Transverse colon (tissue), 4 donors: ENCODE measurements around the gene GFAP. TPM values are rescaled to one million over a fixed set of nuclear protein-coding genes. Genes with fewer than 3 reads are reported as not detected.

Experiments used
- DNase-seq: peaks from one replicate; pipeline ENCODE4 v3.0.0-alpha.2; 2019
- H3K27ac ChIP-seq, 4 donors: fragments of 200-600 bp; sonication (generic); 2 replicates each; pipeline ENCODE4 v1.5.1; 2016 to 2018; ENCODE audit warnings: inconsistent platforms in 4 of 4
- H3K27me3 ChIP-seq: fragments of 200-600 bp; sonication (generic); 2 replicates; pipeline ENCODE4 v1.5.1; 2017; ENCODE audit warnings: inconsistent platforms
- H3K36me3 ChIP-seq, 4 donors: fragments of 200-600 bp; sonication (generic); 2 replicates each; pipeline ENCODE4 v1.5.1; 2017 to 2019; ENCODE audit warnings: inconsistent platforms in 4 of 4
- H3K4me1 ChIP-seq, 4 donors: fragments of 200-600 bp; sonication (generic); 2 replicates each; pipeline ENCODE4 v1.5.1; 2017 to 2020; ENCODE audit warnings: inconsistent platforms in 4 of 4
- H3K4me3 ChIP-seq, 4 donors: fragments of 200-600 bp; sonication (generic); 1 replicate in 1 of 4; 2 replicates in 3 of 4; pipeline versions ENCODE4 v1.5.1 to v1.6.1; 2017 to 2019; ENCODE audit warnings: inconsistent platforms in 4 of 4
- H3K9me3 ChIP-seq, 2 donors: fragments of 200-600 bp; sonication (generic); 2 replicates each; pipeline ENCODE4 v1.5.1; 2017 to 2019; ENCODE audit warnings: inconsistent platforms in 2 of 2
- EP300 ChIP-seq: sonication (generic); formaldehyde crosslinking; IDR thresholded peaks from one replicate; pipeline ENCODE4 v1.6.1; 2017; ENCODE audit warnings: antibody characterized with exemption, low read depth
- POLR2A ChIP-seq: fragments of 450-650 bp; IDR thresholded peaks from one replicate; pipeline ENCODE4 v1.6.1; 2016; ENCODE audit warnings: antibody characterized with exemption, mild to moderate bottlenecking, moderate library complexity
- POLR2AphosphoS5 ChIP-seq, 3 donors: sonication (generic); formaldehyde crosslinking; IDR thresholded peaks; one replicate each; pipeline ENCODE4 v1.6.1; 2016; ENCODE audit warnings: antibody characterized with exemption in 3 of 3
- WGBS, 2 donors: methylation state at CpG; one replicate each; pipeline ENCODE4 v1.1.5; 2018; ENCODE audit warnings: low coverage in 1 of 2; 5-methylcytosine and 5-hydroxymethylcytosine counted together
- in situ Hi-C, 4 donors: fragments of 200-750 bp; cut with MboI; loops; one replicate each; pipeline versions ENCODE4 v1.15.0 to v1.15.1; 2017; ENCODE audit warnings: low sequenced_read_pairs in 3 of 4, low pct_ligation_motif_present in 1 of 4, low pct_unique_long_range_greater_than_20kb in 1 of 4
- intact Hi-C: fragments of 100-400 bp; cut with DNase I; formaldehyde crosslinking; loops from one replicate; pipeline ENCODE4 v1.15.1; 2023; ENCODE audit warnings: low total_unique reads
- total RNA-seq, 4 donors: library from RNA; depleted of rRNA; stranded (reverse); fragments of >200 nt; gene quantifications; one replicate each; pipeline ENCODE4 v1.1.0, GENCODE V29; 2016
- TF ChIP-seq, protein P1 (sequence below), 5 experiments: fragments of 200-600 bp in 3 of 5; fragments of 450-650 bp in 2 of 5; sonication (generic) in 3 of 5; IDR thresholded peaks; 1 replicate in 2 of 5; 2 replicates in 3 of 5; pipeline ENCODE4 v1.5.1; 2016 to 2017; ENCODE audit warnings: antibody characterized with exemption in 5 of 5, inconsistent platforms in 3 of 5, mild to moderate bottlenecking in 2 of 5, moderate library complexity in 1 of 5

Gene GFAP
- total RNA-seq, 4 donors from 2014 or later, result 0.68 TPM; not detected in 3

DNA sequence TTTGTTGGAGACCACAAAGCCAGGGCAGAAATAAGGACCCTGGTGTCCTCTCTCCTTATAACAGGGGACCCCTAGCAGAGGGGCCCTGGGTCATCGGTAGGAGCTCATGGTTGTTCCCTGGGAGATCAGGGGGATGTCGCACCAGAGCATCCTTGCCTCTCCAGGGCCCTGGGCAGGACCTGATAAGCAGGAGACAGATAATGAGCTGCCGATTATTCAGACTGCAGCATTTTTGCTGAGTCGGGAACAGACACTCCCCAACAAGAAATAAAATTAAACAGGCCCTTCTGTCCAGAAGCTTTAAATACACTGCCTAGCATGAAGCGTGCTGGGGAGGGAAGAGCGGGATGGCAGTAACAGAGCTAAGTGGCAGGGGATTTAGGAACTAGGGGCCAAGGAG is 15.4 kb upstream of the GFAP start:
- intact Hi-C loops (no loop called here), in situ Hi-C loops (no loop called here)
- no peak overlapping the region for H3K4me3 ChIP-seq
- H3K27ac ChIP-seq, result no peak overlapping the region
- H3K27me3 ChIP-seq, result no peaks in the 10 kb centered on the region
- no peaks in the 10 kb centered on the region for H3K9me3 ChIP-seq
- no peak for TF ChIP-seq POLR2A
- TF ChIP-seq, protein P1, sequence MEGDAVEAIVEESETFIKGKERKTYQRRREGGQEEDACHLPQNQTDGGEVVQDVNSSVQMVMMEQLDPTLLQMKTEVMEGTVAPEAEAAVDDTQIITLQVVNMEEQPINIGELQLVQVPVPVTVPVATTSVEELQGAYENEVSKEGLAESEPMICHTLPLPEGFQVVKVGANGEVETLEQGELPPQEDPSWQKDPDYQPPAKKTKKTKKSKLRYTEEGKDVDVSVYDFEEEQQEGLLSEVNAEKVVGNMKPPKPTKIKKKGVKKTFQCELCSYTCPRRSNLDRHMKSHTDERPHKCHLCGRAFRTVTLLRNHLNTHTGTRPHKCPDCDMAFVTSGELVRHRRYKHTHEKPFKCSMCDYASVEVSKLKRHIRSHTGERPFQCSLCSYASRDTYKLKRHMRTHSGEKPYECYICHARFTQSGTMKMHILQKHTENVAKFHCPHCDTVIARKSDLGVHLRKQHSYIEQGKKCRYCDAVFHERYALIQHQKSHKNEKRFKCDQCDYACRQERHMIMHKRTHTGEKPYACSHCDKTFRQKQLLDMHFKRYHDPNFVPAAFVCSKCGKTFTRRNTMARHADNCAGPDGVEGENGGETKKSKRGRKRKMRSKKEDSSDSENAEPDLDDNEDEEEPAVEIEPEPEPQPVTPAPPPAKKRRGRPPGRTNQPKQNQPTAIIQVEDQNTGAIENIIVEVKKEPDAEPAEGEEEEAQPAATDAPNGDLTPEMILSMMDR (IDR thresholded peaks at IDR 0.05), result no peak
- no peak for TF ChIP-seq POLR2AphosphoS5 (IDR thresholded peaks at IDR 0.05)
- no peak for TF ChIP-seq EP300
- no peaks in the 10 kb centered on the region for H3K4me1 ChIP-seq
- H3K36me3 ChIP-seq, result no peaks in the 10 kb centered on the region
- WGBS, 2 donors, result 90 to 100% methylated on average over 2 to 6 of the region's 6 CpGs
- peak; percentile 3 for DNase-seq

DNA sequence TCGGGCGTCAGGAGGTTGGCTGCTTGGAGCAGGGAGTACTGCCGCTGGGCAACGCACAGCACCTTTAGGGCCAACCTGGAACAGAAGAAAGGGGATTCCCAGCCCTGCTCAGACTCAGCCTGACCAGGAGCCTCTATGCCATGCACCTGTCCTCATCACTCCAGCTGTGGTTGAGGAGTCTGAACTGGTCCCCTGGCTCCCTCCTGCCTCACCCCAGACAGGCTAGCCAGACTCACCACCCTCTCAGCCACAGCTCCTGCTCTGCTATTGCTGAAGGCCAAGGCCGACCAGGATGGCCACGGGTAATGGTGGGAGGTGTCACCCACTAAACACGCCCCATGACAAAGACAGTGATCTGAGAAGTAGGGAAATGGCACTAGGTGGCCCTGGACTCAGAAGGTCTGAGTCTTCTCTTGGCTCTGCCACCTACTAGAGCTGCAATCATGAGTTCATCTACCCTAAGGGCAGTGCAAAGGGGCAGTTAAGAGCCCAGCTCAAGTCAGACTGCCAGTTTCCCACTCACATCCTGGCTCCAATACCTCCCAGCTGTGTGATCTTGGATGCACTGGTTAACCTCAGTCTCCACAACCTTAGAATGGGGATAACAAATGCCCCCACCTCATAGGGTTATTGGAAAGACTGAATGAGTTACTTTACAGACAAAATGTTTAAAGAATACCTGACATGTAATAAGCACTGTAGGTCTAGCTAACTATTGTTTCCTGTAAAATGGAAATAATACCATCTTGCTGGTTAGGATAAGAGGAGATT is 13.8 kb upstream of the GFAP start:
- Histone ChIP-seq H3K9me3 (no peaks in the 10 kb centered on the region), H3K4me3 (no peak overlapping the region), H3K27ac (no peak overlapping the region), H3K4me1 (no peaks in the 10 kb centered on the region), H3K36me3 (no peaks in the 10 kb centered on the region), H3K27me3 (no peaks in the 10 kb centered on the region)
- WGBS, 2 donors, result 93% methylated on average over 7 of the region's 7 CpGs; no CpG with 5 or more reads in 1 of the 2 donors
- in situ Hi-C loops (loop anchor here (5.0 to 10.0 kb wide), 4 partner anchors 76 to 176 kb away; no protein-coding TSS in a partner anchor), intact Hi-C loops (loop anchor here (10.0 kb wide), 1 partner anchor 176 kb away; no protein-coding TSS in a partner anchor)
- DNase-seq, result no peak
- TF ChIP-seq POLR2AphosphoS5 (IDR thresholded peaks at IDR 0.05), result no peak
- TF ChIP-seq EP300, result no peak
- no peak for TF ChIP-seq POLR2A
- TF ChIP-seq, protein P1 (IDR thresholded peaks at IDR 0.05), result no peak

DNA sequence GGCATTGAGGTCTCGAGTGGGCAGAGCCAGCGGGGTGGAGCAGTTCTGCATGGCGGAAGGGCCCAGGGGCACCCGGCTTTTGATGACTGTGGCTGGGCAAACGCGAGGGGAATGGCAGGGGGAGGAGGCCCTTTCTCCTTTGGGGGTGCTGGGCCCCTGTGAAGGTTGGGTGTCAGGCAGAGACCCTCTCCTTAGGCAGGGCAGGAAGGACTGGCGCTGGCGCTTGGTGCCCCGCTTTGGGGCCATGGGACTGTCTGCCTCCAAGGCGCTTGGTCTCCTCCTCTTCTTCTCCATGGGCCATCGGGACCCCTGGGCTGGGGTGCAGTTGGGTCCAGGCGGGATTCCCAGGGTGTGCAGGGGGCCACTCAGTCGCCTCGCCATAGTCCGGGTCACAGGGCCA is 12.8 kb upstream of the GFAP start:
- Histone ChIP-seq H3K27me3 (no peaks in the 10 kb centered on the region), H3K36me3 (no peaks in the 10 kb centered on the region), H3K4me3 (no peak overlapping the region), H3K27ac (no peak overlapping the region), H3K4me1 (no peaks in the 10 kb centered on the region), H3K9me3 (no peaks in the 10 kb centered on the region)
- in situ Hi-C loops (loop anchor here (5.0 to 10.0 kb wide), 4 partner anchors 77 to 177 kb away; no protein-coding TSS in a partner anchor), intact Hi-C loops (loop anchor here (10.0 kb wide), 1 partner anchor 177 kb away; no protein-coding TSS in a partner anchor)
- peak; percentile 6 for DNase-seq
- TF ChIP-seq POLR2AphosphoS5 (IDR thresholded peaks at IDR 0.05), result no peak
- no peak for TF ChIP-seq EP300
- TF ChIP-seq, protein P1 (IDR thresholded peaks at IDR 0.05), result no peak
- no peak for TF ChIP-seq POLR2A
- 95% methylated on average over 14 of the region's 15 CpGs; no CpG with 5 or more reads in 1 of the 2 donors for WGBS, 2 donors

DNA sequence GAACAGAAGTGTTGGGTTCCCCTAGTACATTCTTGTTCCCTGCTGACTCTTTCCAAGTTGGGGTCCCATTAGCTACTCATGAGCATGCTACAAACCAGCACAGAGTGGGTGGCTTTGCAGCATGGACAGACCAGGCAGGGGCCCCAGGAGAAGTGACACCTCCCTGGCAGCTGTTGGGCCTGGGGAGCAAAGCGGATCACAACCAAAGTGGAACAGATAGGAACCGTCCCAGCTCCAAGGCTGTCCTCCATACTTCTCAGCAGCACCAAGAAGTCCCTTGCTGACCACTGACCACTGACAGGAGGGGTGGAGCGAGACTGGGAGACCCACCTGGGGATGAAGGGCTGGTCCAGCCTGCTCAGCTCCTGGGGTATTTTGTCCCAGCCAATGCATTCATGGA is 12.4 kb upstream of the GFAP start:
- no peak overlapping the region for H3K4me3 ChIP-seq
- no peaks in the 10 kb centered on the region for H3K36me3 ChIP-seq
- no peak for DNase-seq
- no peak overlapping the region for H3K27ac ChIP-seq
- no peaks in the 10 kb centered on the region for H3K4me1 ChIP-seq
- intact Hi-C loops, result loop anchor here (10.0 kb wide), 1 partner anchor 177 kb away; no protein-coding TSS in a partner anchor
- H3K27me3 ChIP-seq, result no peaks in the 10 kb centered on the region
- no peak for TF ChIP-seq EP300
- no peak for TF ChIP-seq POLR2A
- TF ChIP-seq, protein P1 (IDR thresholded peaks at IDR 0.05), result no peak
- TF ChIP-seq POLR2AphosphoS5 (IDR thresholded peaks at IDR 0.05), result no peak
- H3K9me3 ChIP-seq, result no peaks in the 10 kb centered on the region
- in situ Hi-C loops, result loop anchor here (5.0 to 10.0 kb wide), 4 partner anchors 77 to 177 kb away; no protein-coding TSS in a partner anchor
- 98% methylated on average over 3 of the region's 3 CpGs; no CpG with 5 or more reads in 1 of the 2 donors for WGBS, 2 donors
